HEK293 (cell line): Measurements from ENCODE around the gene SSPN.

ENCODE experiments used
- FEZF1 ChIP-seq: fragments of 450-650 bp; formaldehyde crosslinking; IDR thresholded peaks from 2 replicates; pipeline ENCODE4 v1.5.1; 2016; ENCODE audit warnings: missing biosample characterization, missing genetic modification characterization
- GLI2 ChIP-seq: fragments of 450-650 bp; formaldehyde crosslinking; IDR thresholded peaks from 2 replicates; pipeline ENCODE4; 2017; ENCODE audit warnings: missing biosample characterization, missing genetic modification characterization, low read depth, borderline replicate concordance
- GLIS1 ChIP-seq: fragments of 450-650 bp; formaldehyde crosslinking; IDR thresholded peaks from 2 replicates; pipeline ENCODE4 v1.5.1; 2016; ENCODE audit warnings: missing biosample characterization, missing genetic modification characterization
- IKZF3 ChIP-seq: fragments of 450-650 bp; IDR thresholded peaks from 2 replicates; pipeline ENCODE4 v1.5.0; 2018; ENCODE audit warnings: missing biosample characterization, mild to moderate bottlenecking, missing genetic modification characterization, moderate library complexity
- MZF1 ChIP-seq: fragments of 450-650 bp; formaldehyde crosslinking; IDR thresholded peaks from 2 replicates; pipeline ENCODE4 v1.5.1; 2017; ENCODE audit warnings: missing biosample characterization, missing genetic modification characterization, borderline replicate concordance
- OSR2 ChIP-seq: fragments of 450-650 bp; formaldehyde crosslinking; IDR thresholded peaks from 2 replicates; pipeline ENCODE4 v1.5.1; 2016; ENCODE audit warnings: missing biosample characterization, missing genetic modification characterization
- ZFHX2 ChIP-seq: fragments of 450-650 bp; formaldehyde crosslinking; conservative IDR thresholded peaks from 2 replicates; pipeline ENCODE4 v1.5.1; 2016; ENCODE audit warnings: missing biosample characterization, missing genetic modification characterization
- ZNF211 ChIP-seq: fragments of 450-650 bp; formaldehyde crosslinking; IDR thresholded peaks from 2 replicates; pipeline ENCODE4 v1.5.1; 2016; ENCODE audit warnings: low read depth, missing biosample characterization, missing genetic modification characterization
- ZNF248 ChIP-seq: fragments of 450-650 bp; formaldehyde crosslinking; IDR thresholded peaks from 2 replicates; pipeline ENCODE4 v1.5.1; 2017; ENCODE audit warnings: missing biosample characterization, missing genetic modification characterization
- ZNF324 ChIP-seq: fragments of 450-650 bp; formaldehyde crosslinking; IDR thresholded peaks from 2 replicates; pipeline ENCODE4 v1.5.1; 2016; ENCODE audit warnings: missing biosample characterization, missing genetic modification characterization
- ZNF404 ChIP-seq: fragments of 450-650 bp; formaldehyde crosslinking; IDR thresholded peaks from 2 replicates; pipeline ENCODE4 v1.5.1; 2017; ENCODE audit warnings: missing biosample characterization, missing genetic modification characterization
- ZNF514 ChIP-seq: fragments of 450-650 bp; formaldehyde crosslinking; IDR thresholded peaks from 2 replicates; pipeline ENCODE4 v1.5.1; 2016; ENCODE audit warnings: missing biosample characterization, missing genetic modification characterization
- ZNF555 ChIP-seq: fragments of 450-650 bp; formaldehyde crosslinking; conservative IDR thresholded peaks from 2 replicates; pipeline ENCODE4 v1.5.1; 2017; ENCODE audit warnings: missing biosample characterization, mild to moderate bottlenecking, missing genetic modification characterization, inconsistent platforms
- ZNF558 ChIP-seq: fragments of 450-650 bp; formaldehyde crosslinking; IDR thresholded peaks from 2 replicates; pipeline ENCODE4 v1.5.1; 2016; ENCODE audit warnings: missing biosample characterization, missing genetic modification characterization
- ZNF660 ChIP-seq: fragments of 450-650 bp; IDR thresholded peaks from 2 replicates; pipeline ENCODE4 v1.5.1; 2018; ENCODE audit warnings: missing biosample characterization, mild to moderate bottlenecking, missing genetic modification characterization
- ZNF843 ChIP-seq: fragments of 450-650 bp; formaldehyde crosslinking; IDR thresholded peaks from 2 replicates; pipeline ENCODE4 v1.5.1; 2016; ENCODE audit warnings: missing biosample characterization, missing genetic modification characterization
- ZSCAN30 ChIP-seq: fragments of 450-650 bp; IDR thresholded peaks from 2 replicates; pipeline ENCODE4 v1.5.1; 2018; ENCODE audit warnings: missing biosample characterization, mild to moderate bottlenecking, missing genetic modification characterization, moderate library complexity
- TF ChIP-seq, protein P1 (sequence below): fragments of 450-650 bp; formaldehyde crosslinking; optimal IDR thresholded peaks from 2 replicates; pipeline ENCODE3; 2016; ENCODE audit warnings: missing biosample characterization, mild to moderate bottlenecking, missing genetic modification characterization
- TF ChIP-seq, protein P2 (sequence below): fragments of 450-650 bp; formaldehyde crosslinking; IDR thresholded peaks from 2 replicates; pipeline ENCODE4 v1.5.1; 2017; ENCODE audit warnings: missing biosample characterization, missing genetic modification characterization
- TF ChIP-seq, protein P3 (sequence below): sonication (generic); formaldehyde crosslinking; IDR thresholded peaks from 2 replicates; pipeline ENCODE4 v1.8.1; 2022; ENCODE audit warnings: mild to moderate bottlenecking, moderate library complexity, missing genetic modification reagents
- TF ChIP-seq, protein P4 (sequence below): fragments of 450-650 bp; formaldehyde crosslinking; IDR thresholded peaks from 2 replicates; pipeline ENCODE4 v1.5.0; 2017; ENCODE audit warnings: missing biosample characterization, missing genetic modification characterization, borderline replicate concordance
- TF ChIP-seq, protein P5 (sequence below): fragments of 450-650 bp; formaldehyde crosslinking; IDR thresholded peaks from 2 replicates; pipeline ENCODE4 v1.5.1; 2017; ENCODE audit warnings: missing biosample characterization, missing genetic modification characterization

The SSPN gene

DNA sequence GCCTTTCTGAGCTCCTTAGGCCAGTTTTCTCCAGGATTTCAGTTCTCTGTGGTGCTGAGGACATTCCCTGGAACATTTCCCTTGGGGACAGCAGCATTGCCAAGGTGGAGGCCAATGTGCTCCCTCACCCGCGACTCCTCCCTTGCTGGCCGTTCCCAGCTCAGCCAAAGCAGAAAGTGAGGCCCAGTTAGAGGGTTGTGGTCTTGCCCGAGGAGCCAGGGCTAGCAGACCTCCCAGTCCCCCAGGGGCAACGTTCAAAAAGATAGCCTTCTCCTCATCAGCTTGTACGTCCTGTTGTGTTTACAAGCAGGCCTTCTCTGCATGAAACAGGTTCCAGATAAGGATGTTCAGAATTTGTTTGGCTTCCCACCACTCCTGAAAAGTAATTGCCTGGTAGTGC is 78.4 kb downstream of the SSPN start (continued):
- TF ChIP-seq ZSCAN30 (tag by site-specific recombination) (no peak; the same call in none of the 2 replicates), ZNF555 (tag by site-specific recombination) (no peak), GLI2 (tag by site-specific recombination) (peak; percentile 5; the same call in 1 of the 2 replicates), IKZF3 (tag by site-specific recombination) (0 out of 2 replicates have a peak, but pooled peaks have one; percentile 17), ZNF558 (tag by site-specific recombination) (no peak), GLIS1 (no peak), ZNF211 (tag by site-specific recombination) (no peak), FEZF1 (tag by site-specific recombination) (peak; percentile 80), MZF1 (tag by site-specific recombination) (no peak), ZNF248 (no peak), ZFHX2 (tag by site-specific recombination) (no peak), ZNF404 (tag by site-specific recombination) (no peak), ZNF324 (tag by site-specific recombination) (no peak), ZNF843 (tag by site-specific recombination) (peak; percentile 26; the same call in 1 of the 2 replicates), OSR2 (tag by site-specific recombination) (peak; percentile 39; the same call in 1 of the 2 replicates), ZNF660 (no peak), ZNF514 (tag by site-specific recombination) (no peak)
- TF ChIP-seq, protein P1, sequence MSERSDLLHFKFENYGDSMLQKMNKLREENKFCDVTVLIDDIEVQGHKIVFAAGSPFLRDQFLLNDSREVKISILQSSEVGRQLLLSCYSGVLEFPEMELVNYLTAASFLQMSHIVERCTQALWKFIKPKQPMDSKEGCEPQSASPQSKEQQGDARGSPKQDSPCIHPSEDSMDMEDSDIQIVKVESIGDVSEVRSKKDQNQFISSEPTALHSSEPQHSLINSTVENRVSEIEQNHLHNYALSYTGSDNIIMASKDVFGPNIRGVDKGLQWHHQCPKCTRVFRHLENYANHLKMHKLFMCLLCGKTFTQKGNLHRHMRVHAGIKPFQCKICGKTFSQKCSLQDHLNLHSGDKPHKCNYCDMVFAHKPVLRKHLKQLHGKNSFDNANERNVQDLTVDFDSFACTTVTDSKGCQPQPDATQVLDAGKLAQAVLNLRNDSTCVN (tag by site-specific recombination) = no peak
- TF ChIP-seq, protein P2, sequence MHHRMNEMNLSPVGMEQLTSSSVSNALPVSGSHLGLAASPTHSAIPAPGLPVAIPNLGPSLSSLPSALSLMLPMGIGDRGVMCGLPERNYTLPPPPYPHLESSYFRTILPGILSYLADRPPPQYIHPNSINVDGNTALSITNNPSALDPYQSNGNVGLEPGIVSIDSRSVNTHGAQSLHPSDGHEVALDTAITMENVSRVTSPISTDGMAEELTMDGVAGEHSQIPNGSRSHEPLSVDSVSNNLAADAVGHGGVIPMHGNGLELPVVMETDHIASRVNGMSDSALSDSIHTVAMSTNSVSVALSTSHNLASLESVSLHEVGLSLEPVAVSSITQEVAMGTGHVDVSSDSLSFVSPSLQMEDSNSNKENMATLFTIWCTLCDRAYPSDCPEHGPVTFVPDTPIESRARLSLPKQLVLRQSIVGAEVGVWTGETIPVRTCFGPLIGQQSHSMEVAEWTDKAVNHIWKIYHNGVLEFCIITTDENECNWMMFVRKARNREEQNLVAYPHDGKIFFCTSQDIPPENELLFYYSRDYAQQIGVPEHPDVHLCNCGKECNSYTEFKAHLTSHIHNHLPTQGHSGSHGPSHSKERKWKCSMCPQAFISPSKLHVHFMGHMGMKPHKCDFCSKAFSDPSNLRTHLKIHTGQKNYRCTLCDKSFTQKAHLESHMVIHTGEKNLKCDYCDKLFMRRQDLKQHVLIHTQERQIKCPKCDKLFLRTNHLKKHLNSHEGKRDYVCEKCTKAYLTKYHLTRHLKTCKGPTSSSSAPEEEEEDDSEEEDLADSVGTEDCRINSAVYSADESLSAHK (tag by site-specific recombination) = 0 out of 2 replicates have a peak, but pooled peaks have one; percentile 10
- TF ChIP-seq, protein P3, sequence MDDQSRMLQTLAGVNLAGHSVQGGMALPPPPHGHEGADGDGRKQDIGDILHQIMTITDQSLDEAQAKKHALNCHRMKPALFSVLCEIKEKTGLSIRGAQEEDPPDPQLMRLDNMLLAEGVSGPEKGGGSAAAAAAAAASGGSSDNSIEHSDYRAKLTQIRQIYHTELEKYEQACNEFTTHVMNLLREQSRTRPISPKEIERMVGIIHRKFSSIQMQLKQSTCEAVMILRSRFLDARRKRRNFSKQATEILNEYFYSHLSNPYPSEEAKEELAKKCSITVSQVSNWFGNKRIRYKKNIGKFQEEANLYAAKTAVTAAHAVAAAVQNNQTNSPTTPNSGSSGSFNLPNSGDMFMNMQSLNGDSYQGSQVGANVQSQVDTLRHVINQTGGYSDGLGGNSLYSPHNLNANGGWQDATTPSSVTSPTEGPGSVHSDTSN = no peak
- TF ChIP-seq, protein P4, sequence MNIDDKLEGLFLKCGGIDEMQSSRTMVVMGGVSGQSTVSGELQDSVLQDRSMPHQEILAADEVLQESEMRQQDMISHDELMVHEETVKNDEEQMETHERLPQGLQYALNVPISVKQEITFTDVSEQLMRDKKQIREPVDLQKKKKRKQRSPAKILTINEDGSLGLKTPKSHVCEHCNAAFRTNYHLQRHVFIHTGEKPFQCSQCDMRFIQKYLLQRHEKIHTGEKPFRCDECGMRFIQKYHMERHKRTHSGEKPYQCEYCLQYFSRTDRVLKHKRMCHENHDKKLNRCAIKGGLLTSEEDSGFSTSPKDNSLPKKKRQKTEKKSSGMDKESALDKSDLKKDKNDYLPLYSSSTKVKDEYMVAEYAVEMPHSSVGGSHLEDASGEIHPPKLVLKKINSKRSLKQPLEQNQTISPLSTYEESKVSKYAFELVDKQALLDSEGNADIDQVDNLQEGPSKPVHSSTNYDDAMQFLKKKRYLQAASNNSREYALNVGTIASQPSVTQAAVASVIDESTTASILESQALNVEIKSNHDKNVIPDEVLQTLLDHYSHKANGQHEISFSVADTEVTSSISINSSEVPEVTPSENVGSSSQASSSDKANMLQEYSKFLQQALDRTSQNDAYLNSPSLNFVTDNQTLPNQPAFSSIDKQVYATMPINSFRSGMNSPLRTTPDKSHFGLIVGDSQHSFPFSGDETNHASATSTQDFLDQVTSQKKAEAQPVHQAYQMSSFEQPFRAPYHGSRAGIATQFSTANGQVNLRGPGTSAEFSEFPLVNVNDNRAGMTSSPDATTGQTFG (tag by site-specific recombination) = no peak
- TF ChIP-seq, protein P5, sequence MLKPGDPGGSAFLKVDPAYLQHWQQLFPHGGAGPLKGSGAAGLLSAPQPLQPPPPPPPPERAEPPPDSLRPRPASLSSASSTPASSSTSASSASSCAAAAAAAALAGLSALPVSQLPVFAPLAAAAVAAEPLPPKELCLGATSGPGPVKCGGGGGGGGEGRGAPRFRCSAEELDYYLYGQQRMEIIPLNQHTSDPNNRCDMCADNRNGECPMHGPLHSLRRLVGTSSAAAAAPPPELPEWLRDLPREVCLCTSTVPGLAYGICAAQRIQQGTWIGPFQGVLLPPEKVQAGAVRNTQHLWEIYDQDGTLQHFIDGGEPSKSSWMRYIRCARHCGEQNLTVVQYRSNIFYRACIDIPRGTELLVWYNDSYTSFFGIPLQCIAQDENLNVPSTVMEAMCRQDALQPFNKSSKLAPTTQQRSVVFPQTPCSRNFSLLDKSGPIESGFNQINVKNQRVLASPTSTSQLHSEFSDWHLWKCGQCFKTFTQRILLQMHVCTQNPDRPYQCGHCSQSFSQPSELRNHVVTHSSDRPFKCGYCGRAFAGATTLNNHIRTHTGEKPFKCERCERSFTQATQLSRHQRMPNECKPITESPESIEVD = 0 out of 2 replicates have a peak, but pooled peaks have one; percentile 6
